Esophagus squamous epithelium (tissue), 5 donors: ENCODE results near the gene SACM1L. TPM values are rescaled to one million over a fixed set of nuclear protein-coding genes. Genes with fewer than 3 reads are reported as not detected.

Experiments used
- DNase-seq: peaks from one replicate; lab custom pipeline; 2025; lab: John Stamatoyannopoulos, UW
- H3K27ac ChIP-seq, 4 donors: fragments of 200-600 bp; sonication (generic); one replicate each; pipeline ENCODE4 v1.5.1; 2016 to 2019; ENCODE audit warnings: mild to moderate bottlenecking in 1 of 4
- H3K27me3 ChIP-seq, 4 donors: fragments of 200-600 bp; sonication (generic); 1 replicate in 3 of 4; 2 replicates in 1 of 4; pipeline versions ENCODE4 v1.5.1 to v1.6.0; 2017 to 2021; ENCODE audit warnings: antibody characterized with exemption in 1 of 4
- H3K36me3 ChIP-seq, 3 donors: fragments of 200-600 bp; sonication (generic); one replicate each; pipeline ENCODE4 v1.5.1; 2016 to 2019
- H3K4me1 ChIP-seq, 3 donors: fragments of 200-600 bp; sonication (generic); one replicate each; pipeline ENCODE4 v1.5.1; 2017 to 2019
- H3K4me3 ChIP-seq, 4 donors: fragments of 200-600 bp; sonication (generic); 1 replicate in 3 of 4; 2 replicates in 1 of 4; pipeline ENCODE4 v1.5.1; 2016 to 2019; ENCODE audit warnings: mild to moderate bottlenecking in 2 of 4, moderate library complexity in 1 of 4
- H3K9me3 ChIP-seq, 3 donors: fragments of 200-600 bp; sonication (generic); one replicate each; pipeline ENCODE4 v1.5.1; 2016 to 2019
- POLR2A ChIP-seq, 4 donors: fragments of 450-650 bp; IDR thresholded peaks; one replicate each; pipeline ENCODE4 v1.6.1; 2017; ENCODE audit warnings: antibody characterized with exemption in 4 of 4, mild to moderate bottlenecking in 4 of 4, moderate library complexity in 3 of 4
- WGBS, 2 donors: methylation state at CpG; one replicate each; pipeline ENCODE4 v1.1.5; 2018; 5-methylcytosine and 5-hydroxymethylcytosine counted together
- intact Hi-C: fragments of 100-400 bp; cut with DNase I; formaldehyde crosslinking; loops from one replicate; pipeline ENCODE4 v1.15.0; 2022
- total RNA-seq, 4 donors: library from RNA; depleted of rRNA; stranded (reverse); fragments of >200 nt; gene quantifications; one replicate each; pipeline ENCODE4 v1.1.0, GENCODE V29; 2016
- TF ChIP-seq, protein P1 (sequence below), 6 experiments: fragments of 450-650 bp in 4 of 6; fragments of 200-600 bp in 2 of 6; sonication (generic) in 2 of 6; IDR thresholded peaks; one replicate each; pipeline ENCODE4 v1.5.1; 2016 to 2019; ENCODE audit warnings: antibody characterized with exemption in 6 of 6, mild to moderate bottlenecking in 4 of 6, moderate library complexity in 4 of 6
- donor health status: DM: yes; HTN: yes; CAD: no.

The SACM1L gene
- total RNA-seq, 4 donors from 2014 or later, result 22.7 to 42.2 (median 27.2) TPM

DNA sequence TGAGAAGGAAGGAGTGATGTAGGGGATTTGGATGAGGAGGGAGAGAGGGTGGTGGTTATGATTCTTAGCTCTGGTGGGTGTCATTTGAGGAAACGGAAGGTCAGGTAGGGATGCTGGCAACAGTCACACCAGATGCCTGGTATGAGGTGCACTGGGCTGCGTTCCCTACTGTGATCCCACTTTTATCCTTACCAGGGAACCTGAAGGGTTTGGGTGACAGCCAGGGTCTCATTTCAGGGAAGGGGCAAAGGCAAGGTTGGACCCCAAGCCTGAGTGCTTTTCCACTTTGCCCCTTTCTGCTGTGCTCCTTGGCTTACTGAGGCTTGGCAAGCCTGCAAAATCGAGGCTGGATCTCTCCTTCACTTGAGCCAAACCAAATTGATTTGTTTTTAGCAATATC is 36.0 kb upstream of the SACM1L start:
- TF ChIP-seq, protein P1, sequence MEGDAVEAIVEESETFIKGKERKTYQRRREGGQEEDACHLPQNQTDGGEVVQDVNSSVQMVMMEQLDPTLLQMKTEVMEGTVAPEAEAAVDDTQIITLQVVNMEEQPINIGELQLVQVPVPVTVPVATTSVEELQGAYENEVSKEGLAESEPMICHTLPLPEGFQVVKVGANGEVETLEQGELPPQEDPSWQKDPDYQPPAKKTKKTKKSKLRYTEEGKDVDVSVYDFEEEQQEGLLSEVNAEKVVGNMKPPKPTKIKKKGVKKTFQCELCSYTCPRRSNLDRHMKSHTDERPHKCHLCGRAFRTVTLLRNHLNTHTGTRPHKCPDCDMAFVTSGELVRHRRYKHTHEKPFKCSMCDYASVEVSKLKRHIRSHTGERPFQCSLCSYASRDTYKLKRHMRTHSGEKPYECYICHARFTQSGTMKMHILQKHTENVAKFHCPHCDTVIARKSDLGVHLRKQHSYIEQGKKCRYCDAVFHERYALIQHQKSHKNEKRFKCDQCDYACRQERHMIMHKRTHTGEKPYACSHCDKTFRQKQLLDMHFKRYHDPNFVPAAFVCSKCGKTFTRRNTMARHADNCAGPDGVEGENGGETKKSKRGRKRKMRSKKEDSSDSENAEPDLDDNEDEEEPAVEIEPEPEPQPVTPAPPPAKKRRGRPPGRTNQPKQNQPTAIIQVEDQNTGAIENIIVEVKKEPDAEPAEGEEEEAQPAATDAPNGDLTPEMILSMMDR (IDR thresholded peaks at IDR 0.05), result no peak
- no peak for TF ChIP-seq POLR2A (IDR thresholded peaks at IDR 0.05)
- no peaks in the 10 kb centered on the region for H3K27me3 ChIP-seq
- DNase-seq, result no peak
- WGBS, 2 donors, result 71 to 78% methylated on average over 3 of the region's 3 CpGs
- peaks cover 3 to 24% (median 4%) of the 10 kb centered on the region in 3 donors for H3K4me1 ChIP-seq
- no peaks in the 10 kb centered on the region for H3K36me3 ChIP-seq
- no peak overlapping the region for H3K4me3 ChIP-seq
- peak overlapping the region in 2 of 4 donors; percentile 17 to 31 for H3K27ac ChIP-seq
- intact Hi-C loops, result no loop called here
- H3K9me3 ChIP-seq, result no peaks in the 10 kb centered on the region

DNA sequence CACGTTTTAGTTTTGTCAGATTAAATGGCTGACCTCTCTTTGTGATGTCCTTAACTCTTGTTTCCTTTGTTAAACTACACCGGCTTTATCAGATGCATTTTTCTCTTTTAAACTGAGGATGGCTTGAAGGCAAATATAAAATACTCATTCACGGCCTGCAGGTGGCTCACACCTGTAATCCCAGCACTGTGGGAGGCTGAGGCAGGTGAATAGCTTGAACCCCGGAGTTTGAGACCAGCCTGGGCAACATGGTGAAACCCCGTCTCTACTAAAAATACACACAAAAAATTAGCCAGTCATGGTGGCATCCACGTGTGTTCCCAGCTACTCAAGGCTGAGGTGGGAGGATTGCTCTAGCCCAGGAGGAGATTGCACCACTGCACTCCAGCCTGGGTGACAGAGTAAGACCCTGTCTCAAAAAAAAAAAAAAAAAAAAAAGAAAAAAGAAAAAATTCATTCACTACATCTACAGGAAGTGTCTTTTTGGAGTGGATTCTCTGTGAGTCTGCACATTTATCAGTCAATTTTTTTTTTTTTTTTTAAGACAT is 34.7 kb upstream of the SACM1L start:
- DNase-seq, result no peak
- Histone ChIP-seq H3K27ac (peak overlapping the region in 1 of 4 donors; percentile 58), H3K36me3 (no peaks in the 10 kb centered on the region), H3K4me3 (no peak overlapping the region), H3K27me3 (no peaks in the 10 kb centered on the region), H3K9me3 (no peaks in the 10 kb centered on the region), H3K4me1 (peaks cover 3 to 24% (median 4%) of the 10 kb centered on the region in 3 donors)
- TF ChIP-seq, protein P1 (IDR thresholded peaks at IDR 0.05), result peak in 1 of 6 experiments; percentile 16
- no peak for TF ChIP-seq POLR2A (IDR thresholded peaks at IDR 0.05)
- WGBS, 2 donors, result 42 to 64% methylated on average over 4 to 5 of the region's 6 CpGs
- intact Hi-C loops, result no loop called here

DNA sequence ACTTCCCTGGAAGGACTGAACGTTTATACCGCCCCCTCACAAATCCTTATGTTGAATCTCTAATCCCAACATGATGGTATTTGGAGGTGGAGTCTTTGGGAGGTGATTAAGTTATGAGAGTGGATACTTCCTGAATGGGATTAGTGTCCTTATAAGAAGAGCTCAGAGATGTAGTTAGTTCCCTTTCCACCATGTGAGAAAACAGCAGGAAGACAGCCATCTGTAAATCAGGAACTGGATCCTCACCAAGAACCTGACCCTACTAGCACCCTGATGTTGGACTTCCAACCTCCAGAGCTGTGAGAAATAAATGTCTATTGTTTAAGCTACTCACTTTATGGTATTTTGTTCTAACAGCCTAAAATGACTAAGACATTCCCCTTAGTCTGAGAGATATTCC is 33.3 kb upstream of the SACM1L start:
- no peak for DNase-seq
- no peaks in the 10 kb centered on the region for H3K27me3 ChIP-seq
- H3K9me3 ChIP-seq, result no peaks in the 10 kb centered on the region
- intact Hi-C loops, result loop anchor here (2.0 to 5.0 kb wide), 2 partner anchors 64 to 145 kb away; partner anchors contain the start of gene LIMD1
- no peak overlapping the region for H3K27ac ChIP-seq
- TF ChIP-seq, protein P1 (IDR thresholded peaks at IDR 0.05), result no peak
- no peak for TF ChIP-seq POLR2A (IDR thresholded peaks at IDR 0.05)
- H3K4me3 ChIP-seq, result no peak overlapping the region
- WGBS, 2 donors, result 56 to 63% methylated on average over 2 of the region's 2 CpGs
- no peaks in the 10 kb centered on the region for H3K36me3 ChIP-seq
- H3K4me1 ChIP-seq, result peaks cover 3 to 35% (median 4%) of the 10 kb centered on the region in 3 donors

DNA sequence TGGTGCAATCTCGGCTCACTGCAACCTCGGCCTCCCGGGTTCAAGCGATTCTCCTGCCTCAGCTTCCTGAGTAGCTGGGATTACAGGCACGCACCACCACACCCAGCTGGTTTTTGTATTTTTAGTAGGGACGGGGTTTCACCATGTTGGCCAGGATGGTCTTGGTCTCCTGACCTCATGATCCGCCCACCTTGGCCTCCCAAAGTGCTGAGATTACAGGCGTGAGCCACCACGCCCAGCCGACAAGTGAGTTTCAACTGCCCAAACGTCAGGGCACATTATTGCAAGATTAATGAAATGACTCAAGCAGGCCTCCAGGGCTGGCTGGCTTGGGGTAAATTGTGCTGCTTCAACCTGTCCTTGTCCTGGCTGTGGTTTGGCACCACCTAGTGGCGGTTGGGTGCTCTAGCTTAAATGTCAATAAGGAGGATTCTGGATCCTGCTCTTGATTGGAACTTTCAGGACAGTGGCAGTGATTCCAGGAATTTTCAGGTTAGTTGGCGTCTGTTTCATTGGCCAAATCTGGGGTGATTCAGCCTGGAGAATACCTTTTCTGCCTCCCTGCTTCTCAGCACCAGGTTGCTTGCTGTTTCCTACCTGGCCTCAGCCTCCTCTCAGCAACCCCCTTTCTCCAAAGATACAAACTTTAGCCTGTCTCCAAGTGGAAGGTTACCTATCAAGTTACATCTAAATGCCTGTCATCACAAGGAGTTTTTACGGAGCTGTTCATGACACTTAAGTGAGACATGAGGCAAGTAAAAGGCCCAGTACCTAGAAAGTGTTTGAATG is 32.4 kb upstream of the SACM1L start:
- Histone ChIP-seq H3K9me3 (no peaks in the 10 kb centered on the region), H3K4me3 (no peak overlapping the region), H3K27ac (peak overlapping the region in 3 of 4 donors; percentile 15 to 55 (median 45)), H3K4me1 (peaks cover 3 to 35% (median 4%) of the 10 kb centered on the region in 3 donors), H3K27me3 (no peaks in the 10 kb centered on the region), H3K36me3 (no peaks in the 10 kb centered on the region)
- no peak for TF ChIP-seq POLR2A (IDR thresholded peaks at IDR 0.05)
- TF ChIP-seq, protein P1 (IDR thresholded peaks at IDR 0.05), result peak; percentile 91 to 98 (median 96)
- 41% methylated on average over 7 to 14 of the region's 14 CpGs for WGBS, 2 donors
- DNase-seq, result no peak
- intact Hi-C loops, result loop anchor here (2.0 to 5.0 kb wide), 2 partner anchors 64 to 146 kb away; partner anchors contain the start of gene LIMD1

DNA sequence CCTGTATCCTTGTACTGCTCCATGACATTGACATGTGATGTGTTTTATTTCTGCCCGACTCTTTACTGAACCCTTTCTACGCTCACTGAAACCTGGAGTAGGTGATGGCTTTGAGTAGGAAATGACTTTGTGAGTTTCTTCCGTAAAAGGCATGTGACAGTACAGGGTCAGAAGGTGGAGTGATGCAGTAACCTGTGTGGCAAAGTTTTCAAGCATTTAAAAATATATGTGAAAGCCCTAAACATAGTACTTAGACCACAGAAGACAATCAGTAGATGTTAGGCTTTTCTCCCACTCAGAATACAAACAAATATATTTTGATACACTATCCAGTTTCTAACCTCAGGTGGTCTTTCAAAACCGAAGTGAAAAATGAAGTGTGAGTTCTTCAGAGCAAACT is 31.3 kb upstream of the SACM1L start:
- Histone ChIP-seq H3K4me1 (peaks cover 3 to 30% (median 4%) of the 10 kb centered on the region in 3 donors), H3K36me3 (no peaks in the 10 kb centered on the region), H3K4me3 (no peak overlapping the region), H3K9me3 (no peaks in the 10 kb centered on the region), H3K27me3 (no peaks in the 10 kb centered on the region), H3K27ac (no peak overlapping the region)
- 71 to 80% methylated on average over 4 of the region's 4 CpGs for WGBS, 2 donors
- TF ChIP-seq, protein P1 (IDR thresholded peaks at IDR 0.05), result no peak
- no peak for DNase-seq
- intact Hi-C loops, result loop anchor here (2.0 to 5.0 kb wide), 2 partner anchors 66 to 147 kb away; partner anchors contain the start of gene LIMD1
